ENCODE data around the gene TMEM95. TPM values are rescaled to one million over a fixed set of nuclear protein-coding genes. Genes with fewer than 3 reads are reported as not detected.
A peak's percentile ranks its signal among the peaks of the same experiment; 100 is the strongest.

TMEM95 gene
- total and polyA plus RNA-seq, 2 donors (not counting 1 experiment from before 2014, with no cell fraction given), result 0.25 TPM; not detected in 1

DNA sequence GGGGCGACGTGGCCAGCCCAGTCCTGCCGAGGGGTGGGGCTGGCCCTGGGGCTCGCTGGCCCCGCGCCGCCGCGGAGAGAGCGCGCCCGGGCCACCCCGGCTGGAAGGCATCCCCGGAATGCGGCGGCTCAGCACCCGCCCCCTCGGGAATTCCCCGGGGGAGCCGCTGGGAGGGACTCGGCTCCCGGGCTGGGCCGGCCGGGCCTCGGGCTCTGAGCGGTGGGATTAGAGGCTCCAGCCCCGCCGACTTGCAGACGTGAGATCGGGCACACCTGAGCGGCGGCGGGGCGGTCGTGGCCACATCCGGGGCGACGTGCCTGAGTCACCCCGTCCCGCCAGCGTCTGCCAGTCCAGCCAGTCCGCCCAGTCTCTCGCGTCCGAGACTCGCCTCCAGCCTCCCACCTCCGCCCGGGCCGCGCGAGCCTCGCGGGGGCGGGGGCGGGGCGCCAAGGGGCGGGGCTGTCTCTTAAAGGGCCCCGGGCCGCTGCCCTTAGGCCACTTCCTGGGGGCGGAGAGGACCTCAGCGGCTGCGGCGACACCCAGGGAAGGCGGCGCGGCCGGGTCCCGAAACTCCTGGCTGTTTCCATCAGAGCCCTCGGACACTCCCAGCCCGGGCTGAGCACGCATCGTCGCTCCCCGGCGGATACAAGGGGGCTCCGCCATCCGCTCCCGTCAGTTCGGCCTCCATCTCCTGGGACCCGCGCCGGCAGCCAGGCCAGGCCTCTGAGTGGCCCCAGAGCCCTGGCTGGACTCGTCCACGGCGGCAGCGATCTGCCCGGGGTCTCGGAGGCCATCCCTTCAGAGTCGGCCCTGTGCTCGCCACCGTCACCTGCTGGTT, 3.1 kb upstream of the TMEM95 start, which contains the start of gene KCTD11:
Gene KCTD11 (plus strand): TSS at position 498 of the 838 bp plus-strand sequence.
- Histone ChIP-seq H3K27me3 (replicated peaks in 1 of 4; ENCODE audit: control extremely low read depth in 1 of 4, control insufficient read depth in 3 of 4, insufficient read depth in 4 of 4, low read length in 3 of 4) (no peaks in the 10 kb centered on the region), H3K27ac (ENCODE audit: low read length in 2 of 2) (peak within 1 kb of the TSS; percentile 63 to 90), H3K4me2 (replicated peaks; ENCODE audit: low read depth, low read length, poor library complexity, severe bottlenecking) (peak within 1 kb of the TSS; percentile 97), H3K79me2 (ENCODE audit: control insufficient read depth, insufficient read depth, low read length) (peaks cover 19% of the 10 kb centered on the region), H3K4me3 (ENCODE audit: control extremely low read depth in 1 of 5, extremely low read depth in 1 of 5, insufficient read depth in 1 of 5, low read depth in 2 of 5, low read length in 4 of 5) (peak within 1 kb of the TSS; percentile 35 to 92 (median 84)), H3K4me1 (ENCODE audit: control insufficient read depth in 2 of 2, insufficient read depth in 2 of 2, low read length in 2 of 2) (peaks cover 14 to 41% of the 10 kb centered on the region in 2 donors), H3K9ac (ENCODE audit: low read length) (peak within 1 kb of the TSS; percentile 86), H2AFZ (ENCODE audit: insufficient read depth, low read depth, low read length, poor library complexity, severe bottlenecking) (peak within 1 kb of the TSS; percentile 88), H4K20me1 (ENCODE audit: control insufficient read depth, insufficient read depth, low read length, poor library complexity, severe bottlenecking) (peaks cover 24% of the 10 kb centered on the region), H3K9me3 (ENCODE audit: control extremely low read depth in 1 of 3, control insufficient read depth in 2 of 3, insufficient read depth in 1 of 3, low read length in 2 of 3) (no peaks in the 10 kb centered on the region), H3K36me3 (replicated peaks in 1 of 2; ENCODE audit: control extremely low read depth in 1 of 2, control insufficient read depth in 1 of 2, extremely low read depth in 1 of 2, insufficient read depth in 2 of 2, low read length in 1 of 2) (peaks cover 2 to 22% of the 10 kb centered on the region in 2 experiments)
- WGBS (ENCODE audit: insufficient coverage), result under 1% methylated on average over 91 of the region's 91 CpGs
- CTCF ChIA-PET, result interaction anchor here (0.7 to 4.1 kb wide), 12 partner anchors 15 to 336 kb away, joined by 3 to 31 read pairs (median 6); partner anchors contain the start of genes ACAP1, NEURL4, SENP3 and SOX15
- ATAC-seq (ENCODE audit: low read depth) (peak; percentile 67), DNase-seq (peak; percentile 78)
- no peaks in the 10 kb centered on the region for H3K9me3 Mint-ChIP-seq (ENCODE audit: insufficient read depth)
- H3K27me3 Mint-ChIP-seq, result no peaks in the 10 kb centered on the region
- H3K4me1 Mint-ChIP-seq, result peaks cover 38% of the 10 kb centered on the region
- POLR2A ChIA-PET, result interaction anchor here (0.6 to 3.0 kb wide), 10 partner anchors 10 to 132 kb away, joined by 3 to 17 read pairs (median 5); partner anchors contain the start of genes ACAP1, CHRNB1, NEURL4 and POLR2A
- TF ChIP-seq, protein P1, sequence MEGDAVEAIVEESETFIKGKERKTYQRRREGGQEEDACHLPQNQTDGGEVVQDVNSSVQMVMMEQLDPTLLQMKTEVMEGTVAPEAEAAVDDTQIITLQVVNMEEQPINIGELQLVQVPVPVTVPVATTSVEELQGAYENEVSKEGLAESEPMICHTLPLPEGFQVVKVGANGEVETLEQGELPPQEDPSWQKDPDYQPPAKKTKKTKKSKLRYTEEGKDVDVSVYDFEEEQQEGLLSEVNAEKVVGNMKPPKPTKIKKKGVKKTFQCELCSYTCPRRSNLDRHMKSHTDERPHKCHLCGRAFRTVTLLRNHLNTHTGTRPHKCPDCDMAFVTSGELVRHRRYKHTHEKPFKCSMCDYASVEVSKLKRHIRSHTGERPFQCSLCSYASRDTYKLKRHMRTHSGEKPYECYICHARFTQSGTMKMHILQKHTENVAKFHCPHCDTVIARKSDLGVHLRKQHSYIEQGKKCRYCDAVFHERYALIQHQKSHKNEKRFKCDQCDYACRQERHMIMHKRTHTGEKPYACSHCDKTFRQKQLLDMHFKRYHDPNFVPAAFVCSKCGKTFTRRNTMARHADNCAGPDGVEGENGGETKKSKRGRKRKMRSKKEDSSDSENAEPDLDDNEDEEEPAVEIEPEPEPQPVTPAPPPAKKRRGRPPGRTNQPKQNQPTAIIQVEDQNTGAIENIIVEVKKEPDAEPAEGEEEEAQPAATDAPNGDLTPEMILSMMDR (IDR thresholded peaks at IDR 0.05), result peak; percentile 50
- no peak for TF ChIP-seq EZH2 (IDR thresholded peaks at IDR 0.05; ENCODE audit: borderline replicate concordance, insufficient read depth, low read depth, low read length, poor library complexity, severe bottlenecking)
- H3K4me3 Mint-ChIP-seq, result peak within 1 kb of the TSS; percentile 94
- H3K27ac Mint-ChIP-seq, result peak within 1 kb of the TSS; percentile 91
- intact Hi-C loops (cut with micrococcal nuclease), result loop anchor here (1.0 to 2.0 kb wide), 4 partner anchors 23 to 52 kb away; partner anchors contain the start of genes GPS2, NEURL4, PLSCR3 and TMEM256

Measured in B cell (primary cell).